ENCODE data around the gene F2.

The F2 gene

DNA sequence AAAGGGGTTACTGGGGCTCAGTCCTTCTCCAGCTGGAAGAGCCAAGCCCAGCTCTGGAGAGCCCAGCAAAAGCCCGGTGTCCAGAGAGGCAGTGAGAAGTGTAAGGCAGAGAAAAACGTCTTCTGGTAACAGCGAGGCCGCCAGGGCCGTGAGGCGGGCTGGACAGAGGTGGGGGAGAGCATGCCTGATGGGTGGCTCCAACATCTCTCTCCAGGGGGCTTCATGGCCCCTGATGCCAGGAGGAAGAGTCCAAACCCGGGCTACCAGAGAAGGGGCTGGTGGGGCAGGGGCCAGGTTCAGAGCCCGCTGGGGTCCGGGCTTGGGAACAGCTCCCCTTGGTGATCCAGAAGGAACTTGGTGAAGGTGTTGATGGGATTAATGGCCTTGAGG, 40.3 kb upstream of the F2 start:
- Histone ChIP-seq H2AK5ac (ENCODE audit: low read length, severe bottlenecking) (no peak overlapping the region), H3K4me3 (ENCODE audit: insufficient read depth in 1 of 2, low read depth in 1 of 2, low read length in 2 of 2) (no peak overlapping the region), H3K4ac (ENCODE audit: low read depth in 1 of 2, low read length in 2 of 2) (no peak overlapping the region), H4K8ac (ENCODE audit: low read length) (no peak overlapping the region), H3K4me2 (ENCODE audit: low read length, poor library complexity, severe bottlenecking) (no peak overlapping the region), H2BK5ac (ENCODE audit: low read depth, low read length, poor library complexity, severe bottlenecking) (no peak overlapping the region), H3K9ac (ENCODE audit: low read length) (peak overlapping the region; percentile 59), H3K27ac (ENCODE audit: low read length, poor library complexity, severe bottlenecking) (no peak overlapping the region), H3K4me1 (ENCODE audit: control insufficient read depth, insufficient read depth, low read depth, low read length) (peaks cover 32% of the 10 kb centered on the region), H3K23ac (ENCODE audit: low read length in 2 of 2) (no peak overlapping the region), H3K14ac (ENCODE audit: low read length in 2 of 2) (no peak overlapping the region), H3K27me3 (ENCODE audit: control insufficient read depth in 1 of 2, insufficient read depth in 1 of 2, low read length in 2 of 2) (no peaks in the 10 kb centered on the region), H3K79me1 (replicated peaks; ENCODE audit: low read length, poor library complexity, severe bottlenecking) (peaks cover 27% of the 10 kb centered on the region), H2BK12ac (ENCODE audit: low read length in 2 of 2) (no peak overlapping the region), H2BK120ac (ENCODE audit: low read depth, low read length) (no peak overlapping the region), H4K91ac (ENCODE audit: low read length) (no peak overlapping the region), H2BK15ac (ENCODE audit: low read depth, poor library complexity, severe bottlenecking) (no peak overlapping the region), H3K36me3 (ENCODE audit: control insufficient read depth in 1 of 2, insufficient read depth in 2 of 2, low read depth in 1 of 2, low read length in 2 of 2) (peaks cover 75 to 78% of the 10 kb centered on the region in 2 experiments), H2AFZ (ENCODE audit: low read depth, low read length) (no peak overlapping the region), H3K9me3 (ENCODE audit: control insufficient read depth, low read length) (no peaks in the 10 kb centered on the region), H3K18ac (ENCODE audit: low read depth in 1 of 2, low read length in 2 of 2) (no peak overlapping the region)
- no peak for DNase-seq
- WGBS, result 95% methylated on average over 9 of the region's 9 CpGs

DNA sequence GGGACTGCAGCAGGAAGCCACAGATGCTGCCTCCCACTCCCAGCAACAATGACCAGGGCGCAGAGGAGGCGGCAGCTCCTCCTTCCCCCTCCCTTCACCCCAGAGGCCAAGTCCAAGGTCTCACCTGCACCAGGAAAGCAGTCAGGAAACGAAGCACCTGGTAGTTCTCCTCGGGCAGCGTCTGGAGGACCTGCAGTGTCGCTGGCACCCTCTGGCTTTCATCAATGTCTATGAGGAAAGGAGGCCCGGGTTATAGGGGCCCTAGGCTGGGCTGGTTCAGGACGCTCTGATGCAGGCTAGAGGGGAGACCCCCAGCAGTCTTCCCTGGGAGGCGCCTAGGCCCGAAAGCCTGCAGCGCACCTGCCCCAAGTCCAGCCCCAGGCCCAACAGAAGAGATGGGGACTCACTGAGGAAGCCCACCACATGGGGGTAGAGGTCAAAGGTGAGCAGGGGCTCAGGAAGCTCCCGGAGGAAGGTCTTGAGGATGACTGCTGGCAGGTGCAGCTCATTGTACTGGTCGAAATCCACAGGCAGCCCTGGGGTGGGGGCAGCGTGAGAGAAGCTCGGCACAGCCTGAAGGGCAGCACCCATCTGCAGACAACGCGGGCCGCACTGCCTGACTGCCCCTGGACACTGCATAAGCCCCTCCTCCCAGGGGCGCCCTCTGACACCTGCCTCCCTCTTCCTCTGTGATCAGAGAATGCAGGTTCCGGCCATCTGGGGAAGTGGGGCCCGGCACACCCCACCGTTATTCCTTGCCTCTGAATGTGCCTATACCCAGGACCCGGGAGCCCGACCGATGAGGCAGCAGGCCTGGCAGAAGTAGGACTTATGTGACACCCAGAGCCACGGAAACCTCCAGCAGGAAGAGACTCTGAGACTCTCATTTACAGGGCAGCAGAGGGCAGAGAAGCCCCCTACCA, 39.5 kb upstream of the F2 start:
- no peaks in the 10 kb centered on the region for H3K27me3 ChIP-seq (ENCODE audit: control insufficient read depth in 1 of 2, insufficient read depth in 1 of 2, low read length in 2 of 2)
- no peak overlapping the region for H2BK120ac ChIP-seq (ENCODE audit: low read depth, low read length)

GRCh38 chr11:46680164-46680760, 38.8 kb upstream of the F2 start:
- Histone ChIP-seq H3K79me1 (replicated peaks; ENCODE audit: low read length, poor library complexity, severe bottlenecking) (peaks cover 30% of the 10 kb centered on the region), H3K27ac (ENCODE audit: low read length, poor library complexity, severe bottlenecking) (no peak overlapping the region), H4K8ac (ENCODE audit: low read length) (no peak overlapping the region), H4K91ac (ENCODE audit: low read length) (no peak overlapping the region), H3K27me3 (ENCODE audit: control insufficient read depth in 1 of 2, insufficient read depth in 1 of 2, low read length in 2 of 2) (no peaks in the 10 kb centered on the region), H3K4ac (ENCODE audit: low read depth in 1 of 2, low read length in 2 of 2) (no peak overlapping the region), H3K18ac (ENCODE audit: low read depth in 1 of 2, low read length in 2 of 2) (no peak overlapping the region), H2BK120ac (ENCODE audit: low read depth, low read length) (no peak overlapping the region), H3K23ac (ENCODE audit: low read length in 2 of 2) (no peak overlapping the region), H3K4me2 (ENCODE audit: low read length, poor library complexity, severe bottlenecking) (no peak overlapping the region), H2BK15ac (ENCODE audit: low read depth, poor library complexity, severe bottlenecking) (no peak overlapping the region), H3K9me3 (ENCODE audit: control insufficient read depth, low read length) (no peaks in the 10 kb centered on the region), H2AFZ (ENCODE audit: low read depth, low read length) (no peak overlapping the region), H2BK5ac (ENCODE audit: low read depth, low read length, poor library complexity, severe bottlenecking) (no peak overlapping the region), H3K4me3 (ENCODE audit: insufficient read depth in 1 of 2, low read depth in 1 of 2, low read length in 2 of 2) (no peak overlapping the region), H2AK5ac (ENCODE audit: low read length, severe bottlenecking) (no peak overlapping the region), H3K36me3 (ENCODE audit: control insufficient read depth in 1 of 2, insufficient read depth in 2 of 2, low read depth in 1 of 2, low read length in 2 of 2) (peaks cover 72 to 84% of the 10 kb centered on the region in 2 experiments), H3K4me1 (ENCODE audit: control insufficient read depth, insufficient read depth, low read depth, low read length) (peaks cover 25% of the 10 kb centered on the region), H2BK12ac (ENCODE audit: low read length in 2 of 2) (no peak overlapping the region), H3K14ac (ENCODE audit: low read length in 2 of 2) (no peak overlapping the region), H3K9ac (ENCODE audit: low read length) (no peak overlapping the region)
- WGBS, result 96% methylated on average over 21 of the region's 21 CpGs
- DNase-seq, result no peak

More for the DNA sequence above, 39.5 kb upstream of the F2 start:
- Histone ChIP-seq H3K4ac (ENCODE audit: low read depth in 1 of 2, low read length in 2 of 2) (no peak overlapping the region), H3K9ac (ENCODE audit: low read length) (no peak overlapping the region), H3K9me3 (ENCODE audit: control insufficient read depth, low read length) (no peaks in the 10 kb centered on the region), H3K18ac (ENCODE audit: low read depth in 1 of 2, low read length in 2 of 2) (no peak overlapping the region), H2AFZ (ENCODE audit: low read depth, low read length) (no peak overlapping the region), H4K8ac (ENCODE audit: low read length) (no peak overlapping the region), H3K36me3 (ENCODE audit: control insufficient read depth in 1 of 2, insufficient read depth in 2 of 2, low read depth in 1 of 2, low read length in 2 of 2) (peaks cover 71 to 78% of the 10 kb centered on the region in 2 experiments), H3K4me2 (ENCODE audit: low read length, poor library complexity, severe bottlenecking) (no peak overlapping the region), H2BK15ac (ENCODE audit: low read depth, poor library complexity, severe bottlenecking) (no peak overlapping the region), H2BK12ac (ENCODE audit: low read length in 2 of 2) (no peak overlapping the region), H3K27ac (ENCODE audit: low read length, poor library complexity, severe bottlenecking) (no peak overlapping the region), H2AK5ac (ENCODE audit: low read length, severe bottlenecking) (no peak overlapping the region), H4K91ac (ENCODE audit: low read length) (no peak overlapping the region), H3K79me1 (replicated peaks; ENCODE audit: low read length, poor library complexity, severe bottlenecking) (peaks cover 30% of the 10 kb centered on the region), H3K23ac (ENCODE audit: low read length in 2 of 2) (no peak overlapping the region), H3K4me3 (ENCODE audit: insufficient read depth in 1 of 2, low read depth in 1 of 2, low read length in 2 of 2) (no peak overlapping the region), H3K14ac (ENCODE audit: low read length in 2 of 2) (no peak overlapping the region), H3K4me1 (ENCODE audit: control insufficient read depth, insufficient read depth, low read depth, low read length) (peaks cover 31% of the 10 kb centered on the region), H2BK5ac (ENCODE audit: low read depth, low read length, poor library complexity, severe bottlenecking) (no peak overlapping the region)
- DNase-seq, result no peak
- WGBS, result 97% methylated on average over 26 of the region's 26 CpGs

- Histone ChIP-seq H3K27me3 (ENCODE audit: control insufficient read depth in 1 of 2, insufficient read depth in 1 of 2, low read length in 2 of 2) (no peaks in the 10 kb centered on the region), H3K4me2 (ENCODE audit: low read length, poor library complexity, severe bottlenecking) (no peak overlapping the region), H3K4ac (ENCODE audit: low read depth in 1 of 2, low read length in 2 of 2) (no peak overlapping the region), H3K14ac (ENCODE audit: low read length in 2 of 2) (no peak overlapping the region), H3K36me3 (ENCODE audit: control insufficient read depth in 1 of 2, insufficient read depth in 2 of 2, low read depth in 1 of 2, low read length in 2 of 2) (peaks cover 74 to 88% of the 10 kb centered on the region in 2 experiments), H2BK120ac (ENCODE audit: low read depth, low read length) (no peak overlapping the region), H2BK5ac (ENCODE audit: low read depth, low read length, poor library complexity, severe bottlenecking) (no peak overlapping the region), H3K79me1 (replicated peaks; ENCODE audit: low read length, poor library complexity, severe bottlenecking) (peaks cover 30% of the 10 kb centered on the region), H2AK5ac (ENCODE audit: low read length, severe bottlenecking) (no peak overlapping the region), H2AFZ (ENCODE audit: low read depth, low read length) (no peak overlapping the region), H4K8ac (ENCODE audit: low read length) (no peak overlapping the region), H2BK15ac (ENCODE audit: low read depth, poor library complexity, severe bottlenecking) (peak overlapping the region; percentile 12), H3K9me3 (ENCODE audit: control insufficient read depth, low read length) (no peaks in the 10 kb centered on the region), H2BK12ac (ENCODE audit: low read length in 2 of 2) (no peak overlapping the region), H3K4me1 (ENCODE audit: control insufficient read depth, insufficient read depth, low read depth, low read length) (peaks cover 19% of the 10 kb centered on the region), H3K4me3 (ENCODE audit: insufficient read depth in 1 of 2, low read depth in 1 of 2, low read length in 2 of 2) (no peak overlapping the region), H3K18ac (ENCODE audit: low read depth in 1 of 2, low read length in 2 of 2) (no peak overlapping the region), H4K91ac (ENCODE audit: low read length) (no peak overlapping the region), H3K23ac (ENCODE audit: low read length in 2 of 2) (no peak overlapping the region), H3K27ac (ENCODE audit: low read length, poor library complexity, severe bottlenecking) (no peak overlapping the region), H3K9ac (ENCODE audit: low read length) (no peak overlapping the region)
- WGBS, result 98% methylated on average over 19 of the region's 22 CpGs
- no peak for DNase-seq
These were observed 38.2 kb upstream of the F2 start for GRCh38 chr11:46680815-46681214.
